Measurements from ENCODE around the gene ADGRV1. TPM values are rescaled to one million over a fixed set of nuclear protein-coding genes. Genes with fewer than 3 reads are reported as not detected.

The ADGRV1 gene
- total and polyA plus RNA-seq, 2 donors (not counting 3 experiments of a cell fraction or from before 2014, with no cell fraction given): 0.11 to 0.55 TPM

DNA sequence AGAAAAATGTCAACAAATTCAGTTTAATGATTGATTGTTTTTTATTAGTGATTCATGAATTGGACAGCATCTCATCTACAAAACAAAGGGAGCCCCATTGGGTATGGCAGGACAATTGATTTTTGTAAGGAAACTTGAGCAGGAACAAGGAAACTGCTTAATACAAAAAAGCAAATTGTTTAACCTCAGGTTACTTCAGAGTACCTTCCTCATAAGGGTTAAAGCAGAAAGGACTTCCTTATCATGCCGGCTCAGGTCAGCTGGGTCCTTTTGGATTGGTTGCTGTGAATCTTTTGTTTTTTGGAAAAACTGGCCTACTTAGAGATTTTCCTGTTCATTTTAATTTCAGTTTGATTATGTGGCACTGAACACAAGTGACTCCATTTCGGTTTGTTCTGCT lies 612.7 kb downstream of the ADGRV1 start:
- DNase-seq (ENCODE audit: low read depth, low spot score): no peak
- no peaks in the 10 kb centered on the region for H3K9me3 ChIP-seq (replicated peaks; ENCODE audit: control insufficient read depth, insufficient read depth, low read length)
- H3K4me2 ChIP-seq (ENCODE audit: insufficient read depth, low read length): no peak overlapping the region
- ChIA-PET POLR2A (no interaction called here), CTCF (no interaction called here)
- no peak overlapping the region for H2AFZ ChIP-seq (ENCODE audit: low read depth, low read length)
- H4K20me1 ChIP-seq (replicated peaks; ENCODE audit: control insufficient read depth, extremely low read depth, insufficient read depth, low read length): no peaks in the 10 kb centered on the region
- no peaks in the 10 kb centered on the region for H3K79me2 ChIP-seq (ENCODE audit: control insufficient read depth, insufficient read depth, low read length)
- peaks cover 6% of the 10 kb centered on the region for H3K4me1 ChIP-seq (ENCODE audit: control insufficient read depth, extremely low read depth, insufficient read depth, low read length)
- no peaks in the 10 kb centered on the region for H3K36me3 ChIP-seq (ENCODE audit: control insufficient read depth in 2 of 2, extremely low read depth in 1 of 2, insufficient read depth in 2 of 2, low read length in 2 of 2)
- H3K9me1 ChIP-seq (replicated peaks; ENCODE audit: control insufficient read depth, extremely low read depth, insufficient read depth, low read length): no peaks in the 10 kb centered on the region
- no peak overlapping the region for H3K4me3 ChIP-seq (replicated peaks in 1 of 3; ENCODE audit: insufficient read depth in 1 of 3, low read depth in 1 of 3, low read length in 3 of 3)
- no peak for FAIRE-seq
- BruUV-seq (replicated peaks): no TSS peak
- no peak overlapping the region for H3K9ac ChIP-seq (replicated peaks; ENCODE audit: extremely low read depth, insufficient read depth, low read length)
- intact Hi-C loops (cut with micrococcal nuclease) (no loop called here), dilution Hi-C loops (cut with MboI; ENCODE audit: extremely low pct_ligation_motif_present, low sequenced_read_pairs) (no loop called here)
- H3K27ac ChIP-seq (ENCODE audit: insufficient read depth, low read depth, low read length): no peak overlapping the region
- H3K27me3 ChIP-seq (ENCODE audit: control insufficient read depth in 2 of 2, insufficient read depth in 2 of 2, low read length in 2 of 2): no peaks in the 10 kb centered on the region
- TF ChIP-seq POLR2A (IDR thresholded peaks at IDR 0.05; ENCODE audit: low read depth, low read length): no peak

DNA sequence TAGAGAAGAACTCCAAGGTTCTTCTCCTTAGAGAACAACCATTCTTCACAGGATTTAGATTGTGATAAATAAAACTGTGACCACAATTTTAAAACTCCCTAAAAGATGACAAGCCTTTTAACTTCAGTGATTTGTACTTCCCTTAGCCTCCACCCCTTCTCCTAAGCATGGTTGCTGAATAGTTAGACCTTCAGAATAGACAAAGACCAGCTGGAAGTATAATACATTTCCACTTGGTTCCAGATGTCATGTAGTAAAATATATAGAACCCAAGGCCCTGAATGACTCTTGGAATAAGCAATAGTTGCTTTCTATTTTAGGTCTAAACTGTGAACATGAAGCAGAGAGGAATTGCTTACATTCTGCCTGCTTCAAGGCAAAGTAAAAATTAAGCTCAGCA lies 615.8 kb downstream of the ADGRV1 start:
- H3K79me2 ChIP-seq (ENCODE audit: control insufficient read depth, insufficient read depth, low read length): no peaks in the 10 kb centered on the region
- no peaks in the 10 kb centered on the region for H3K4me1 ChIP-seq (ENCODE audit: control insufficient read depth, extremely low read depth, insufficient read depth, low read length)
- H3K9me1 ChIP-seq (replicated peaks; ENCODE audit: control insufficient read depth, extremely low read depth, insufficient read depth, low read length): no peaks in the 10 kb centered on the region
- no TSS peak for BruUV-seq (replicated peaks)
- H3K27ac ChIP-seq (ENCODE audit: insufficient read depth, low read depth, low read length): no peak overlapping the region
- H3K4me3 ChIP-seq (replicated peaks in 1 of 3; ENCODE audit: insufficient read depth in 1 of 3, low read depth in 1 of 3, low read length in 3 of 3): no peak overlapping the region
- no peaks in the 10 kb centered on the region for H3K9me3 ChIP-seq (replicated peaks; ENCODE audit: control insufficient read depth, insufficient read depth, low read length)
- H3K27me3 ChIP-seq (ENCODE audit: control insufficient read depth in 2 of 2, insufficient read depth in 2 of 2, low read length in 2 of 2): no peaks in the 10 kb centered on the region
- ChIA-PET POLR2A (no interaction called here), CTCF (interaction anchor here (0.9 to 1.4 kb wide), 4 partner anchors 16 to 211 kb away, joined by 3 to 4 read pairs (median 3); no protein-coding TSS in a partner anchor)
- no peak overlapping the region for H3K9ac ChIP-seq (replicated peaks; ENCODE audit: extremely low read depth, insufficient read depth, low read length)
- intact Hi-C loops (cut with micrococcal nuclease) (no loop called here), dilution Hi-C loops (cut with MboI; ENCODE audit: extremely low pct_ligation_motif_present, low sequenced_read_pairs) (no loop called here)
- H2AFZ ChIP-seq (ENCODE audit: low read depth, low read length): no peak overlapping the region
- H4K20me1 ChIP-seq (replicated peaks; ENCODE audit: control insufficient read depth, extremely low read depth, insufficient read depth, low read length): no peaks in the 10 kb centered on the region
- FAIRE-seq: no peak
- TF ChIP-seq FOS (IDR thresholded peaks at IDR 0.05; ENCODE audit: borderline replicate concordance, insufficient read depth, low read length) (no peak), POLR2AphosphoS5 (IDR thresholded peaks at IDR 0.05; ENCODE audit: insufficient read depth, low read depth, low read length) (no peak), POLR2A (IDR thresholded peaks at IDR 0.05; ENCODE audit: low read depth, low read length) (no peak), GATA2 (IDR thresholded peaks at IDR 0.05; ENCODE audit: insufficient read depth, insufficient read length, low read depth, low read length) (no peak), MYC (IDR thresholded peaks at IDR 0.05; ENCODE audit: low read depth, low read length) (no peak), JUN (IDR thresholded peaks at IDR 0.05; ENCODE audit: borderline replicate concordance, insufficient read depth, insufficient read length, low read depth) (no peak), EZH2 (IDR thresholded peaks at IDR 0.05; ENCODE audit: borderline replicate concordance, low read depth, low read length, severe bottlenecking) (no peak)
- TF ChIP-seq, protein P1, sequence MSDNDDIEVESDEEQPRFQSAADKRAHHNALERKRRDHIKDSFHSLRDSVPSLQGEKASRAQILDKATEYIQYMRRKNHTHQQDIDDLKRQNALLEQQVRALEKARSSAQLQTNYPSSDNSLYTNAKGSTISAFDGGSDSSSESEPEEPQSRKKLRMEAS (IDR thresholded peaks at IDR 0.05; ENCODE audit: insufficient read depth, insufficient read length): no peak
- TF ChIP-seq, protein P2, sequence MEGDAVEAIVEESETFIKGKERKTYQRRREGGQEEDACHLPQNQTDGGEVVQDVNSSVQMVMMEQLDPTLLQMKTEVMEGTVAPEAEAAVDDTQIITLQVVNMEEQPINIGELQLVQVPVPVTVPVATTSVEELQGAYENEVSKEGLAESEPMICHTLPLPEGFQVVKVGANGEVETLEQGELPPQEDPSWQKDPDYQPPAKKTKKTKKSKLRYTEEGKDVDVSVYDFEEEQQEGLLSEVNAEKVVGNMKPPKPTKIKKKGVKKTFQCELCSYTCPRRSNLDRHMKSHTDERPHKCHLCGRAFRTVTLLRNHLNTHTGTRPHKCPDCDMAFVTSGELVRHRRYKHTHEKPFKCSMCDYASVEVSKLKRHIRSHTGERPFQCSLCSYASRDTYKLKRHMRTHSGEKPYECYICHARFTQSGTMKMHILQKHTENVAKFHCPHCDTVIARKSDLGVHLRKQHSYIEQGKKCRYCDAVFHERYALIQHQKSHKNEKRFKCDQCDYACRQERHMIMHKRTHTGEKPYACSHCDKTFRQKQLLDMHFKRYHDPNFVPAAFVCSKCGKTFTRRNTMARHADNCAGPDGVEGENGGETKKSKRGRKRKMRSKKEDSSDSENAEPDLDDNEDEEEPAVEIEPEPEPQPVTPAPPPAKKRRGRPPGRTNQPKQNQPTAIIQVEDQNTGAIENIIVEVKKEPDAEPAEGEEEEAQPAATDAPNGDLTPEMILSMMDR (IDR thresholded peaks at IDR 0.05; ENCODE audit: extremely low read depth in 1 of 2, insufficient read depth in 1 of 2, low read depth in 1 of 2, low read length in 2 of 2): no peak
- no peak for DNase-seq (ENCODE audit: low read depth, low spot score)
- no peak overlapping the region for H3K4me2 ChIP-seq (ENCODE audit: insufficient read depth, low read length)
- H3K36me3 ChIP-seq (ENCODE audit: control insufficient read depth in 2 of 2, extremely low read depth in 1 of 2, insufficient read depth in 2 of 2, low read length in 2 of 2): no peaks in the 10 kb centered on the region
